Right lung (tissue), 5 donors: ENCODE measurements around the gene LTC4S. TPM values are rescaled to one million over a fixed set of nuclear protein-coding genes. Genes with fewer than 3 reads are reported as not detected.
"Not testable (repeated sequence)": the region's sequence is repeated elsewhere in the genome, so short reads cannot be mapped to it uniquely, and the experiment has no call there.

ENCODE experiments used
- DNase-seq, 2 donors: peaks; one replicate each; pipeline ENCODE4 v3.0.0-alpha.2; 2013
- polyA plus RNA-seq, 5 donors: library from polyadenylated mRNA; unstranded; fragments of 120-200 nt; gene quantifications; one replicate each; pipeline versions ENCODE4 v1.2.1 to v1.2.3, GENCODE V29; 2013; ENCODE audit warnings: inconsistent platforms in 1 of 5, low replicate concordance in 1 of 5; ENCODE audit not compliant: insufficient read length in 5 of 5, insufficient read depth in 1 of 5

Gene LTC4S
- polyA plus RNA-seq, 5 donors, result 3.0 to 10.5 (median 4.4) TPM

- DNase-seq, result no peak
Measured at GRCh38 chr5:179823937-179824744, 30.4 kb downstream of the LTC4S start.

- no peak for DNase-seq
Measured at GRCh38 chr5:179824745-179825112, 30.9 kb downstream of the LTC4S start.

- no peak for DNase-seq
Measured at GRCh38 chr5:179825655-179826182, 31.9 kb downstream of the LTC4S start.

GRCh38 chr5:179827680-179828079 is 33.9 kb downstream of the LTC4S start:
- no peak for DNase-seq

- no peak for DNase-seq
Measured at GRCh38 chr5:179828756-179829421, 35.1 kb downstream of the LTC4S start.

GRCh38 chr5:179829732-179830435 is 36.1 kb downstream of the LTC4S start:
- no peak for DNase-seq

GRCh38 chr5:179830818-179831468 is 37.2 kb downstream of the LTC4S start:
- DNase-seq, result no peak

- no peak for DNase-seq
Measured at GRCh38 chr5:179832039-179832745, 38.4 kb downstream of the LTC4S start.

- DNase-seq, result no peak
Measured at GRCh38 chr5:179833056-179833708, 39.4 kb downstream of the LTC4S start.

- DNase-seq, result no peak
Measured at GRCh38 chr5:179833709-179834070, 39.9 kb downstream of the LTC4S start.

- DNase-seq, result no peak
Measured at GRCh38 chr5:179834120-179834519, 40.3 kb downstream of the LTC4S start.

GRCh38 chr5:179834871-179835270 is 41.1 kb downstream of the LTC4S start:
- DNase-seq, result not testable (repeated sequence)

- DNase-seq, result no peak
Measured at GRCh38 chr5:179836225-179837019, 42.6 kb downstream of the LTC4S start.

GRCh38 chr5:179837076-179838011 is 43.6 kb downstream of the LTC4S start:
- DNase-seq, result no peak

GRCh38 chr5:179839328-179840256 is 45.8 kb downstream of the LTC4S start:
- no peak for DNase-seq

GRCh38 chr5:179840321-179840720 is 46.5 kb downstream of the LTC4S start:
- no peak for DNase-seq

- DNase-seq, result no peak
Measured at GRCh38 chr5:179840766-179841165, 47.0 kb downstream of the LTC4S start.

- no peak for DNase-seq
Measured at GRCh38 chr5:179841621-179842020, 47.8 kb downstream of the LTC4S start.
